ENCODE data around the gene DBR1.
"Not testable (repeated sequence)": the region's sequence is repeated elsewhere in the genome, so short reads cannot be mapped to it uniquely, and the experiment has no call there.

Gene DBR1

DNA sequence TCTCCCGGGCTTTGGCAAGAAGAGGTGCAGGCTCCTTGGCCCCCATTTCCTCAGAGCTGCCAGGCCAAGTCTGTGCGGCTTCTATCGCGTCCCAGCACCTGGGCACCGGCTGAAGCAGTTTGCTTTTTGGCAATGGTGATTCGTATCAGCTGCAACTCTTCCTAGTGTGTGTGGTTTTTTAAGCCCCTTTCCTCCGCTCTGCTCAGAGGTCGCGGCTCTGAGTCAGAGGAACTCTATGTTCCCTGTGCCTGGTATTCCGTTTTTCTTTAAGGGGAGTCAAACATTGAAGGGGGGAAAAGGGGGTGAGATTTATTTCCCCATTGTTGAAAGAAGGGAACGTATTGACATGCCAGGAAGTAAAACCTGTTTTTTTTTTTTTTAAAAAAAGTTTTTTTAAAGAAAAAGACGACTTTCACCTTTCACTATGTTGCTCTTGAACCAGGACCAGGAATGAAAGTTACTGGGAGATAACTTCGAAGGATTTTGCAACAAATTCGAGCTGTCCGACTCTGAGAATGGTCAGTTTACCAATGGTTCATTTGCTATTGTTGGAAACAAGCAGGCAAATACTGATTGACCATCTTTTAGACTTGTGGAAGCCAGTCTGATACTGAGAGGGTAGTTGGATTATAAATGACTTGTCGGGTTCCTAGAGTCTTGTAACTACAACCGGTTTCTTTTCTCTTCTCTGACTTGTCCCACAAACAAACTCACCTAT lies 13.5 kb upstream of the DBR1 start:
- no peak for DNase-seq (ENCODE audit: low read depth, low spot score)

DNA sequence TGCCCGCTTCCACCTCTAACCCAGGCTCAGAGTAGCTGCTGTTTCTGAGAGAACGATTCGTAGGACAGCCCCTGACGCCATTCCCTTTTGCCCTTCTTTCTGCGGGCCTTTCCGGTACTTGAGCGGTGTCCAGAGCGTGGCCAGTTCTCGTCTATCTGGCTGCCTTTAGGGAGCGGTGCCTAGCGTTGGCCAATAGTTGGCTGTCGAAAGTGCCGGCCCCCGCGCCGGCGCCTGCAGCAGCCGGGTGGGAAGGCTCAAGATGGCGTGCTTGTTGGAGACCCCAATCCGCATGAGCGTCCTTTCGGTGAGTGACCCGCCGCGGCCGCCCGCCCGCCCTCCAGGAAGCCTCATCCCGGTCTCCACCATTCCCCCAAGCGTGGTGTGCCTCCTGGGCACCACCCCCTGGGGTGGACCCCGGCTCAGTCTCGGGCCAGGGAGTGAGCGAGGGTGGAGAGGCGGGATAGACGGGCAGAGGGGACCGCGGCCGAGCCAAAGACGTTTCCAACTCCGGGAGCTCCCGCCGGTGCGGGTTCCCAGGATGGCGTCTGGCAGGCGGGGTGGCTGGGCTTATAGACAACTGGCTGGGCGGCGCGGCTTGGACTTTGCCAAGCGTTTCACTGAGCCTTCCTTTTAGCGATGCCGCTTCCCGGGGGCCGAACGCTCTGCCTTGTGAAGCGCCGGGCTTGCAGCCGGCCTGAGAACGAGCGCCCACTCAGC lies 12.7 kb upstream of the DBR1 start, which contains the start of gene ARMC8:
Gene ARMC8, plus strand, starts transcription at position 6 of the 717 bp plus-strand sequence. Its CDS starts 254 bp downstream, at position 260.
- peak within 1 kb of the TSS; percentile 88 for H3K4me3 ChIP-seq (ENCODE audit: low read length)
- DNase-seq (ENCODE audit: low read depth, low spot score), result no peak

More for the DNA sequence above, 13.5 kb upstream of the DBR1 start:
- H3K4me3 ChIP-seq (ENCODE audit: low read length), result peak overlapping the region; percentile 88

DNA sequence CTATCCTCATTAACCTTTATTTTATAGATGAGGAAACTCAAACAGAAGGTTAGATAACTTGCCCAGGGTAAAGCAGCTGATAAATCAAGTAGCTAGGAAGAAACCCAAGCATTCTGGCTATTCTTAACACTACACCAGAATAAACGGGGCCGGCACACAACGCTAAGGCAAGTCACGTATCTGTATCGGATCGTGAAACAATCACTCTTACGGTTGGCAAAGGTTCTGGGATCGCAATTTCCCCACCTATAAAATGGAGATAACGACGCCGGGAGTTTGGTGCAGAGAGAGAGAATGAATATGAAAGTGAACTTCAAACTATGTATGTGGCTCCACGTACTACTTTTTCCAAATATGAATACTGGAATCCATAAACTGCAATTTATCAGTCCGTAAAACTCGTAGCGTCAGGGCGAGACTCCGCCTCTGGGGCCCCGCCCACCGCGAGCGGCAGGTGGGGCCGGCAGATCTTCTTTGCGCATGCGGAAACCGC lies 12.1 kb upstream of the DBR1 start:
- DNase-seq (ENCODE audit: low read depth, low spot score), result peak; percentile 84
- peak overlapping the region; percentile 88 for H3K4me3 ChIP-seq (ENCODE audit: low read length)

DNA sequence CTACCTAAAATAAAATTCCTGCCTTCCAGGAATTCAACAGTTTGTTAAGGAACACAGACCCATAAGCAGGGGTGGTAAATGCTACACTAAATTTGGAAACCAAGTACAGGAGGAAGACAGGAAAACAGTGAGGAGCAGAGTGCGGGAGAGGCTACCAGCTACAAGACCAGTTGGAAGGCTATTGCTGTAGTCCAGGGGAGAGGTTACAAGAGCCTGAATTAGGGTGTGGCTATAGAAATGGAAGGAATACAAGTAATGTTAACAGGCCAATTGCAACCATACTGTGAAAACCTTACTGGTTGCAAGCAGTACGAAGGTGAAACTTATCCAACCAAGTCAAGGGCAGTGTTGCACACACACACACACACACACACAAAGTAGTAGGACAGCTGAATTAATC lies 11.5 kb upstream of the DBR1 start:
- no peak for DNase-seq (ENCODE audit: low read depth, low spot score)
- H3K4me3 ChIP-seq (ENCODE audit: low read length), result peak overlapping the region; percentile 88

DNA sequence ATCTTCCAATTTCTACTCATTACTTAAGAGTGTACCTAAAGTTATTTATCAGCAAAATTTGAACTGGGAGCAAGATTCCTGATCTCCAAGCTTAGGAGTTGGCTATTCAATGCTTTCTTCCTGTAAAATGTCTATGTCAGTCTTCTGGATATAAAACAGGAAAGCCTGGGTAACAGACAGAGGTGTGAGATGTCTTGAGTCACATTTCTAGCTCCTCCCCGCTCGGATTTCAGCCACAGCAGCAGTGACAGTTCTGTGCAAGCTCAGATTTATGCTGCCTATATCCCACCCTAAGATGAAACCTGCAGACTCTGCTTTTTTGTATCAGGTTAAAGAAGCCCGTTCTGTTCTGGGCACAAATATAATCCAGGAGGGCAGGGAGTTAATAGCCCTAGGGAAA lies 10.3 kb upstream of the DBR1 start:
- H3K4me3 ChIP-seq (ENCODE audit: low read length), result no peak overlapping the region
- no peak for DNase-seq (ENCODE audit: low read depth, low spot score)

DNA sequence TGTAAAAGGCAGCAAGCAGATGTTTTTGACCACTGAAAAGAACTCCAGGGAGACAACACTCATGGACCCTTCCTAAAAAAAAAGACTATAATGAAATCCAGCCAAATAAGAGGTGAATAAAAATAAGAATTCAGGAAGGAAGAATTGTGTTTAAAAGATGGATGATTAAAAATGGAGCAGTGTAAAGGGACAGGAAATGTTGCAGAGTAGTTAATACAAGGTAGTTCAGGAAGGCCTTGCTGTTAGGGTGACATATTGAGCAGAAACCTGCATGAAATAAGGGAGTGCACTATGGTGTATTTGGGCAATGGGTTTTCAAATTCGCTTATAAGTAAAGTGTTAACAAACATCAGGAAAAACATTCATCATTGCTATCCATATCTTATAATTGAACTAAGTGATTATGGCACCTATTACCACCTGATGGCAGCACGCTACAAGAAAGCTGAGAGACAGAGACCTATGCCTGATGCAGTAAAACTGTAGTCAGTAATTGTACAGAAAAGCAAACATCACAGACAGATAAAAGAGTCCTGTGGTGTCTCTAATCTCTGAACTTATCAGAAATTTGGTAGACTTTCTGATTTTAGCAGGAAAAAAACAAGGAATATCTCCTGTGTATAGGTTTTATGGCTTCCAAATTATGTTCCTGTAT lies 5.8 kb upstream of the DBR1 start:
- no peak overlapping the region for H3K4me3 ChIP-seq (ENCODE audit: low read length)
- DNase-seq (ENCODE audit: low read depth, low spot score), result peak; percentile 54

DNA sequence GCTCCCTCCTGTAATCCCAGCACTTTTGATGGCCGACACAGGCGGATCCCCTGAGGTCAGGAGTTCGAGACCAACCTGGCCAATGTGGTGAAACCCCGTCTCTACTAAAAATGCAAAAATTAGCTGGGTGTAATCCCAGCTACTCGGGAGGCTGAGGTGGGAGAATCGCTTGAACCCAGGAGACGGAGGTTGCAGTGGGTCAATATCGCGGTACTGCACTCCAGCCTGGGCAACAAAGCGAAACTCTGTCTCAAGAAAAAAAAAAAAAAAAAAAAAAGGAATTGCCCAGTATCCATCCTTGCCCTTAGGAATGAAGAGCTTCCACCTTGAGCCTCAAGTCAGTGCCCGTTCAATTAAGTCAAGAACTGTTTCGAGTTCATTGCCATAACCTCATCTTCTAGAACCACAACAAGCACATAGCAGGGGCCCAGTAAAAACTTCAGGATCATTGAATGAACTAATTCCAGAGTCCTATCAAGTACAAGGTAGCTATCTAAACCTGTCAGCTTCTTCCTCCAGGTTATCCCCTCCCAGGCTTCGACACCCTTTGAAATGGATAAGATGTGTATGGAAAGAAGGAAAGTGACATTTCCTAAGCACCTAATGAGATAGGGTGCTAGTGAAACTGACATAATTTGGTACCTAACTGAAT lies 826 bp downstream of the DBR1 start:
- peak overlapping the region; percentile 88 for H3K4me3 ChIP-seq (ENCODE audit: low read length)
- DNase-seq (ENCODE audit: low read depth, low spot score), result no peak

DNA sequence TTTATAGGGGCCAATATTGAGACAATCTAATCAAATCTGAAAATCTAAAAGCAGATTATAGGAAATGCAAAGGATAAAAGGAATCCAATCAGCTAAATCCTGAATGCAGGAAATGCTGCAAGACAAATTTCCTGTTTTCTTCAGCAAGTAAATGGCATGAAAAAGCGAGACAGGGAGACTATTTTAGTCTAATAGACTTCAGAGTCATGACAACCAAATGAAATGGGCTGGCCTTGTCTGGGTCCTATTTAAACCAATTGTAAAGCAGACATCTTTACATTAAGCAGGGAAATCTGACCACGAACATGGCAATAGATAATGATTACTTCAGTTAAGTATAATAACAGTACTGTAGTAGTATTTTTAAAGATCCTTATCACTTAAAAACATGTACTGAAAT lies 2.1 kb downstream of the DBR1 start:
- DNase-seq (ENCODE audit: low read depth, low spot score), result no peak
- no peak overlapping the region for H3K4me3 ChIP-seq (ENCODE audit: low read length)

DNA sequence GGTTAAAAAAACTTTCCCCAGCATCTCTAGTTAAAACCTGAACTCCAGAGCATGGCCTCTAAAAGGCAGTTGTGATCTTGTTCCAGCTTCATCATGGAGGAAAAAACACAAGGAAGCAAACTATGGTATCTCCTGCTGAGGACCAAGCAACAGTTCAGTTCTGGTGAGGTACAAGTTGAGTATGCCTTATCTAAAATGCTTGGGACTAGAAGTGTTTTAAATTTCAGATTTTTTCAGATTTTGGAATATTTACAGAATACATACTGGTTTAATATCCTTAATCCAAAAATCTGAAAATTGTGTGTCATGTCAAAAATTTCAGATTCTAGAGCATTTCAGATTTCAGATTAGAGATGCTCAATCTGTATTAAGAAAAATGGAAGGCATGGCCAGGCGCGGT lies 9.7 kb downstream of the DBR1 start:
- H3K4me3 ChIP-seq (ENCODE audit: low read length), result no peak overlapping the region
- no peak for DNase-seq (ENCODE audit: low read depth, low spot score)

DNA sequence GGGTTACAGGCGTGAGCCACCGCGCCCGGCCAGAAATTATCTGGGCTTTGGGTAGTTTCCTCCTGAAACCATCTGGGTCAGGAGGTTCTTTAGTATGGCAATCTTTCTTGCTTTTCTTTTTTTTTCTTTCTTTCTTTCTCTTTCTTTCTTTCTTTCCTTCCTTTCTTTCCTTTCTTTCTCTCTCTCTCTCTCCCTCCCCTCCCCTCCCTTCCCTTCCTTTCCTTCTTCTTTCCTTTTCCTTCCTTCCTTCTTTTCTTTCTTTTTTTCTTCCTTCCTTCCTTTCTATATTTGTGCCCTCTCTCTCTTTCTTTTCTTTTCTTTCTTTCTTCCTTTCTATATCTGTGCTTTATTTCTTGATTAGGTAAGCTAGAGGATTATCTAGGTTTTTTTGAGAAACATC lies 17.0 kb downstream of the DBR1 start:
- H3K4me3 ChIP-seq (ENCODE audit: low read length), result no peak overlapping the region
- DNase-seq (ENCODE audit: low read depth, low spot score), result no peak

DNA sequence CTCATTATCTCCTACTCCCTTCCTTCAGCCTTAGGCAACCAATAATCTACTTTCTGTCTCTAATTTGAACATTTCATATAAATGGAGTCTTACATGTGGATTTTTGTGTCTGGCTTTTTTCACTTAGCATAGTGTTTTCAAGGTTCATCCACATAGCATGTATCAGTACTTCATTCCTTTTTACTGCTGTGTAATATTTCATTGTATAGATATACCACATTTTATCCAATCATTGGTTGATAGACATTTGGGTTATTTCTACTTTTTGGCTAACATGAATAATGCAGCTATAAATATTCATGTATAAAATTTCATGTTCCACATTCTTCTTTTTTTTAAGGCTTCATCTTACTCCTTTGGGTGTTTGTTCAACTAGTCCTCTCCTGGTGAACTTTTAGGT lies 20.2 kb downstream of the DBR1 start:
- no peak overlapping the region for H3K4me3 ChIP-seq (ENCODE audit: low read length)

DNA sequence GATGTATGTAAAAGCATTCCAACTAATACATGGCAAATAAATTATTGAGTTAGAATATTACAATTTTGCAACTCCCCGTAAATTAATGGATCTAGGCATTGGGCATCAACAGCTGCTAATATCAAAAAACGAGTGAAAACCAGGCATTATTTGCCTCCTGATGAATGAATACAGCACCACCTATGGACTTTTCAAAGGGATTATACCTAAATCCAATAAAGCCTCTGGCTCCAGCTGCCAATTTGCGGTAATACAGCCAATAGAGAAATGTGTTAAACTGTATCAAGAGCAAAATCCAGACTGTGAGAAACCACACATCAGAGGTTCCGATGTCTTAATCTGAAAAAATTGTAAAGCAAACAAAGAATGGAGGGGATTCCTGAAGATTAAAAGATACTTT lies 26.2 kb downstream of the DBR1 start:
- no peak overlapping the region for H3K4me3 ChIP-seq (ENCODE audit: low read length)
- no peak for DNase-seq (ENCODE audit: low read depth, low spot score)

More for the DNA sequence above, 20.2 kb downstream of the DBR1 start:
- DNase-seq (ENCODE audit: low read depth, low spot score), result no peak

DNA sequence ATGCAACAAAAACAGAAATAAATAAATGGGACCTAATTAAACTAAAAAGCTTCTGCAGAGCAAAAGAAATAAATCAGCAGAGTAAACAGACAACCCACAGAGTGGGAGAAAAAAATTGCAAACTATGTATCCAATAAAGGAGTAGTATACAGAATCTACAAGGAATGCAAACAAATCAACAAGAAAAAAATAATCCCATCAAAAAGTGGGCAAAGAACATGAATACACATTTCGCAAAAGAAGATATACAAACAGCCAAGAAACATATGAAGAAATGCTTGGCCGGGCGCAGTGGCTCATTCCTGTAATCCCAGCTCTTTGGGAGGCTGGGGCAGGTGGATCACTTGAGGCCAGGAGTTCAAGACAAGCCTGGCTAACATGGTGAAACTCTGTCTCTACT lies 32.5 kb downstream of the DBR1 start:
- not testable (repeated sequence) for DNase-seq (ENCODE audit: low read depth, low spot score); H3K4me3 ChIP-seq (ENCODE audit: low read length)

DNA sequence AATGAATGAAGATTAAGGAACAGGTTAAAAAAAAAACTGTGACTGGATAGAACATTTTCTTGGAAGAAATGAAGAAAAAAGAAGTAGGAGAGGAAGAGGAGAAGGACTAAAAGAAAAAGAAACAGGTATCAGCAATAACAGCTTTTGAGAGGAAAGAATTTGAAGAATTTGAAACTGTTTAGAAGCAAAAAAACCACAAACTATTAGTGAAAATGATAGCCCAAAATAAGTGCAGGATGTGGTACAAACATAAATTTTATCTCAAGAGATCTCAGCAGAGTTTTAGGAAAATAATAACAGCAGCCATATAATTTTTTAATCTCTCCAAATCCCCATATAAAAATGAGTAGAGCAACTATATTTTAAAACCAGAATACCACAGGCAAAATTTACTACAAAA lies 33.8 kb downstream of the DBR1 start:
- DNase-seq (ENCODE audit: low read depth, low spot score), result no peak
- no peak overlapping the region for H3K4me3 ChIP-seq (ENCODE audit: low read length)

DNA sequence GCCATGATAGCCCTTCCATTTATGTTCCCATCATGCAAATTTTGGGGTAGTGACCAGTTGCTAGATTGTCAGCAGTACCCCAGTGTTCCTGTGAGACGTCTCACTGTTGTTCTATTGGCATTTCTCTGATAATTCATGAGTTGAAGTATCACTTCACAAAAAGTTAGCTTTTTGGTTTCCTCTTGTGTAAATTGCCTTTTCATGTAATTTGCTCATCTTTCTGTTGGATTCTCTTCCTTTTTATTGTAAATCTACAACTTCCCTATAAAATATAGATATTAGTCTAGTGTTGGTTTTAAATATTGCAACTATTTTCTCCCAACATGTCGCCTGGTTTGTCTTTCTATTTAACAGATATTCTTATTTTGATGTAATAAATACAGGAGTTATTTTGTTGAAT lies 35.0 kb downstream of the DBR1 start:
- DNase-seq (ENCODE audit: low read depth, low spot score), result no peak
- H3K4me3 ChIP-seq (ENCODE audit: low read length), result no peak overlapping the region

DNA sequence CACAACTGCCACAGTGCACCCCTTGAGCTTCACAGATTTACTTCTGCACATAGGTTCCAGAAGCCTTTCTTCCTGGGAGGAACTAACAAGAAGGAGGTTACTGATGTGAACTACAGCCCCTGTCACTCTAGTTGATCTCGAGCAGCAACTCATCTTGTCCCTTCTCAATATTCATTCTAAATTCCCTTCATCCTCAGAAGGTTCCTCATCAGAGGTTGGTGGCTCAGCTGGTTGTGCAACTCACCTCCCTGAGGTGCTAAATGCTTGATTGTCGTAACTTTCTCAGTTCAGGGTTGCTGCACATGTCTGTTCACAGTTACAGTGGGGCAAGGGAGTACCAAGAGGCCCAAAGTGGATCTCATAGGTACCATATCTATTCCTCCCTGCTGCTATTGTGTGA lies 36.9 kb downstream of the DBR1 start:
- no peak overlapping the region for H3K4me3 ChIP-seq (ENCODE audit: low read length)
- DNase-seq (ENCODE audit: low read depth, low spot score), result no peak

DNA sequence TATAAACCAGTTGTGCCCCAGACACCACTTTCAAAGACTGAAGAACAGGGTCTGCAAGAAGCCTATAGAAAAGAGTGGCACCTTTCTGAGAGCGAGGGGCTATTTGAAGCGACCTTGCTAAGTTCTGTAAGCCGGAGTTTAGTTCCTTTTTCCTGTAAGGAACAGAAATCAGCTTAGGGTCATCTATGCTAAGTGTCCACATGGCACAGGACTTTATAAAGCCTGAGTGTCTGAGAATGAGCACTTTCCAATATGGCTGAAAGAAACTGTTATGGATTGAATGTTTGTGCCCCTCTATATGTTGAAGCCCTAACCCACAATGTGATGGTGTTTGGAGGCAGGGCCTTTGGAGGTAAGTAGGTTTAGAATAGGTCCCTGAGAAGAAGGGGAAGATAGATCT lies 38.5 kb downstream of the DBR1 start:
- no peak overlapping the region for H3K4me3 ChIP-seq (ENCODE audit: low read length)
- no peak for DNase-seq (ENCODE audit: low read depth, low spot score)

DNA sequence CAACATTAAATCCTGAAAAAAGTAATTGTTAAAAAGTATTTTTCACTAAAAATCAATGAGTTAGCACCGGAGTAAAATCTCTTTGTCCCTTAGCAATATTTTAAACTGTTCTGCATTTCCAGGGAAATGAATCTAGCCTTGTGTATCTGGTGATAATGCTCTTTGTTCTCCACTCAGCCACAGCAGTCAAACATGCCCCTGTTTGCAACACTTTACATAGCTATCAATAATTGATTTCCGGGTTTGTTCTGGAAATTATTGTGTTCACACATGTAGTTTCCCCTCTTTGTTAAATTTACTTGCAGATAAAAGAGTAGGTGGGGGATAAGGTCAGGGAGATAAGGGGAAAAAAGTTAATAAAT lies 38.9 kb downstream of the DBR1 start:
- DNase-seq (ENCODE audit: low read depth, low spot score), result no peak

DNA sequence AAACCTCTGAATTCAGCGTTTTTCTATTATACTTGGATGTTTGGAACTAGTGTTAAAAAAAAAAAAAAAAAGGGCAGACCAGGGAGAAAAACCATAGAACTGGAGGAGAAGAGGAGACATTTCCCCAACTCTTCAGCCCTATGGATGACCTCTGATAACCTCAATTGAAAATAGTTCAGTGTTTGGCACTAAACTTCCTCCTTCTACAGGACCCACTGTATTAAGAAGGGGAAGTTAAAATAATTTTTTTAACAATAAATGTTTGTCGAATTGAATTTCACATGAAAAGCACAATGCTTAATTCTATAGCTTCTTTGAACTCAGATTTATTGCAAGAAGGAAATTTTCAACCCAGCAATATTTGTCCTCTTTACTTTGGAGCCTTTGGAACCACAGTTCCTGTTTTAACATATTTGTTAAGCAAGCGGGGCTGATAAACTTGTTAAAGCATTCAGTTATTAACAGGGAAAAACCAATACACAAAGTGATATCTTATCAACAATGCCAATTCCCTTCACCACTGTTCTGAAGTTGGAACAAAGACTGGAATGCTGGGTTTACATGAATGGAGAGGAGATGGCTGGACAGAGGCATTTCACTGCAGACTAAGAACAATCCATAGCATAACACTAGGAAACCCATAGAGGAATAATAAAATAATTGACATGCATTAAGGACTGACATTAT lies 39.4 kb downstream of the DBR1 start:
- no peak overlapping the region for H3K4me3 ChIP-seq (ENCODE audit: low read length)
- DNase-seq (ENCODE audit: low read depth, low spot score), result no peak

More for the DNA sequence above, 38.9 kb downstream of the DBR1 start:
- H3K4me3 ChIP-seq (ENCODE audit: low read length), result no peak overlapping the region
